H9 (cell line): ENCODE data around the gene TTC7B. TPM values are rescaled to one million over a fixed set of nuclear protein-coding genes. Genes with fewer than 3 reads are reported as not detected.
A peak's percentile ranks its signal among the peaks of the same experiment; 100 is the strongest.

Experiments used
- DNase-seq: peaks from one replicate; pipeline ENCODE4 v3.0.0-alpha.2; 2017
- H2AFZ ChIP-seq: one replicate; pipeline ENCODE4 v1.6.1; 2013; ENCODE audit warnings: mild to moderate bottlenecking, low read length, control low read depth, moderate library complexity
- H2AK5ac ChIP-seq: 2 replicates; pipeline ENCODE4 v1.6.1; 2013; ENCODE audit warnings: low read length, control low read depth, mixed read lengths; ENCODE audit not compliant: insufficient read length
- H2BK120ac ChIP-seq: one replicate; pipeline ENCODE4 v1.6.1; 2013; ENCODE audit warnings: low read depth, mild to moderate bottlenecking, low read length, control low read depth, inconsistent platforms; ENCODE audit not compliant: poor library complexity, severe bottlenecking
- H2BK12ac ChIP-seq: 2 replicates; pipeline ENCODE4 v1.6.1; 2013; ENCODE audit warnings: low read length, control low read depth, mixed read lengths, low read depth; ENCODE audit not compliant: insufficient read length
- H2BK15ac ChIP-seq: 2 replicates; pipeline ENCODE4 v1.6.1; 2013; ENCODE audit warnings: low read depth, low read length, control low read depth
- H2BK20ac ChIP-seq: one replicate; pipeline ENCODE4 v1.6.1; 2013; ENCODE audit warnings: low read depth, mild to moderate bottlenecking, low read length, control low read depth, inconsistent platforms; ENCODE audit not compliant: poor library complexity, severe bottlenecking
- H2BK5ac ChIP-seq: 2 replicates; pipeline ENCODE4 v1.6.1; 2013; ENCODE audit warnings: low read length, control low read depth, mixed read lengths; ENCODE audit not compliant: insufficient read length
- H3K14ac ChIP-seq: 2 replicates; pipeline ENCODE4 v1.6.1; 2013; ENCODE audit warnings: low read length, control low read depth; ENCODE audit not compliant: insufficient read depth
- H3K18ac ChIP-seq: 2 replicates; pipeline ENCODE4 v1.6.1; 2013; ENCODE audit warnings: low read depth, mild to moderate bottlenecking, mixed read lengths, low read length, control low read depth; ENCODE audit not compliant: insufficient read length
- H3K23ac ChIP-seq: 2 replicates; pipeline ENCODE4 v1.6.1; 2013; ENCODE audit warnings: low read length, control low read depth, mixed read lengths, low read depth; ENCODE audit not compliant: insufficient read length
- H3K23me2 ChIP-seq: 2 replicates; pipeline ENCODE4 v1.6.1; 2013; ENCODE audit warnings: low read depth, mild to moderate bottlenecking, mixed read lengths, low read length, control low read depth; ENCODE audit not compliant: insufficient read length, poor library complexity, severe bottlenecking
- H3K27ac ChIP-seq: 2 replicates; pipeline ENCODE4 v1.5.1; 2013; ENCODE audit warnings: low read length, control low read depth, mixed read lengths, low read depth; ENCODE audit not compliant: insufficient read length
- H3K27me3 ChIP-seq: 2 replicates; pipeline ENCODE4 v1.6.1; 2013; ENCODE audit warnings: low read length, control low read depth, inconsistent platforms; ENCODE audit not compliant: insufficient read depth
- H3K4ac ChIP-seq: 2 replicates; pipeline ENCODE4 v1.6.1; 2013; ENCODE audit warnings: low read depth, mild to moderate bottlenecking, control low read depth, inconsistent platforms, low read length, moderate library complexity
- H3K4me1 ChIP-seq: 2 replicates; pipeline ENCODE4 v1.6.1; 2013; ENCODE audit warnings: low read length, control low read depth, inconsistent platforms; ENCODE audit not compliant: insufficient read depth
- H3K4me2 ChIP-seq: 2 replicates; pipeline ENCODE4 v1.6.1; 2013; ENCODE audit warnings: low read length, control low read depth, mixed read lengths; ENCODE audit not compliant: insufficient read length, insufficient read depth
- H3K56ac ChIP-seq: 2 replicates; pipeline ENCODE4 v1.6.1; 2013; ENCODE audit warnings: low read depth, mild to moderate bottlenecking, mixed read lengths, low read length, control low read depth; ENCODE audit not compliant: insufficient read length
- H3K79me1 ChIP-seq: 2 replicates; pipeline ENCODE4 v1.6.1; 2013; ENCODE audit warnings: low read depth, mild to moderate bottlenecking, moderate library complexity, low read length, control low read depth, inconsistent platforms; ENCODE audit not compliant: insufficient read depth, poor library complexity, severe bottlenecking
- H3K79me2 ChIP-seq: 2 replicates; pipeline ENCODE4 v1.6.1; 2013; ENCODE audit warnings: low read length, control low read depth, inconsistent platforms; ENCODE audit not compliant: insufficient read depth
- H3K9ac ChIP-seq: 2 replicates; pipeline ENCODE4 v1.6.1; 2013; ENCODE audit warnings: low read length, control low read depth, mixed read lengths; ENCODE audit not compliant: insufficient read length; ENCODE audit errors: extremely low read depth
- H3K9me3 ChIP-seq: one replicate; pipeline ENCODE4 v1.6.1; 2013; ENCODE audit warnings: low read depth, low read length, inconsistent platforms; ENCODE audit not compliant: control insufficient read depth
- H3T11ph ChIP-seq: one replicate; pipeline ENCODE4 v1.6.1; 2013; ENCODE audit warnings: mild to moderate bottlenecking, low read length, control low read depth, inconsistent platforms
- H4K20me1 ChIP-seq: one replicate; pipeline ENCODE4 v1.6.1; 2013; ENCODE audit not compliant: control insufficient read depth, insufficient read length, insufficient read depth
- H4K5ac ChIP-seq: 2 replicates; pipeline ENCODE4 v1.6.1; 2013; ENCODE audit warnings: low read depth, mild to moderate bottlenecking, mixed read lengths, low read length, control low read depth; ENCODE audit not compliant: insufficient read length
- H4K8ac ChIP-seq: replicated peaks from 2 replicates; pipeline ENCODE4 v1.6.1; 2013; ENCODE audit warnings: low read length, control low read depth, mixed read lengths, low read depth; ENCODE audit not compliant: insufficient read length
- H4K91ac ChIP-seq: 2 replicates; pipeline ENCODE4 v1.6.1; 2013; ENCODE audit warnings: low read depth, mild to moderate bottlenecking, moderate library complexity, mixed read lengths, low read length, control low read depth; ENCODE audit not compliant: insufficient read length
- H3K27ac Mint-ChIP-seq, 3 experiments: 2 replicates in 2 of 3; 3 replicates in 1 of 3; pipeline ENCODE4 v1.8.0; 2020 to 2021; ENCODE audit warnings: mixed read lengths in 3 of 3, mild to moderate bottlenecking in 1 of 3, moderate library complexity in 1 of 3
- H3K27me3 Mint-ChIP-seq: 2 replicates; pipeline ENCODE4 v1.8.0; 2021; ENCODE audit warnings: low read depth, mild to moderate bottlenecking, moderate library complexity, mixed read lengths
- H3K36me3 Mint-ChIP-seq, 3 experiments: 2 replicates in 2 of 3; 3 replicates in 1 of 3; pipeline ENCODE4 v1.8.0; 2020 to 2021; ENCODE audit warnings: low read depth in 3 of 3, mixed read lengths in 3 of 3; ENCODE audit not compliant: insufficient read depth in 1 of 3
- H3K4me1 Mint-ChIP-seq, 2 experiments: 2 replicates each; pipeline ENCODE4 v1.8.0; 2020; ENCODE audit warnings: mixed read lengths in 2 of 2
- H3K4me3 Mint-ChIP-seq, 2 experiments: 2 replicates in 1 of 2; 3 replicates in 1 of 2; pipeline ENCODE4 v1.8.0; 2020 to 2021; ENCODE audit warnings: mild to moderate bottlenecking in 2 of 2, mixed read lengths in 2 of 2, moderate library complexity in 1 of 2
- H3K9me3 Mint-ChIP-seq, 2 experiments: 2 replicates in 1 of 2; 3 replicates in 1 of 2; pipeline ENCODE4 v1.8.0; 2020; ENCODE audit warnings: mild to moderate bottlenecking in 2 of 2, mixed read lengths in 2 of 2, moderate library complexity in 1 of 2
- CTCF ChIP-seq: fragments of 200-600 bp; sonication (generic); conservative IDR thresholded peaks from 3 replicates; pipeline ENCODE4 v1.8.0; 2021; ENCODE audit warnings: antibody characterized with exemption, mild to moderate bottlenecking
- WGBS: extraction: QIAGEN DNeasy Blood & Tissue Kit; methylation state at CpG from one replicate; pipeline ENCODE4 v1.1.7; 2013; ENCODE audit warnings: missing lambda C conversion rate, low lambda C conversion rate, mixed read lengths; ENCODE audit not compliant: insufficient read length; ENCODE audit errors: extremely low coverage; 5-methylcytosine and 5-hydroxymethylcytosine counted together
- total RNA-seq: library from RNA; stranded (reverse); gene quantifications from 2 replicates; pipeline ENCODE4 v1.2.1, GENCODE V29; 2021

The TTC7B gene
- total RNA-seq, 1 experiment from 2014 or later: 33.7 TPM

GRCh38 chr14:90641168-90641567 is 175.1 kb downstream of the TTC7B start:
- Histone ChIP-seq H3K79me1 (no peaks in the 10 kb centered on the region), H2BK120ac (no peak overlapping the region), H3K9ac (no peak overlapping the region), H3T11ph (no peak overlapping the region), H4K5ac (no peak overlapping the region), H2AFZ (no peak overlapping the region), H3K4me1 (peaks cover 24% of the 10 kb centered on the region), H3K27ac (peak overlapping the region; percentile 90), H2BK20ac (peak overlapping the region; percentile 65), H3K9me3 (no peaks in the 10 kb centered on the region), H3K56ac (no peak overlapping the region), H4K8ac (no peak overlapping the region), H3K79me2 (no peaks in the 10 kb centered on the region), H2AK5ac (no peak overlapping the region), H2BK12ac (peak overlapping the region; percentile 3), H2BK5ac (no peak overlapping the region), H3K4ac (no peak overlapping the region), H4K91ac (peak overlapping the region; percentile 77), H3K23me2 (peaks cover 3% of the 10 kb centered on the region), H2BK15ac (no peak overlapping the region), H3K27me3 (no peaks in the 10 kb centered on the region), H3K4me2 (peak overlapping the region; percentile 52), H4K20me1 (no peaks in the 10 kb centered on the region), H3K18ac (peak overlapping the region; percentile 13), H3K14ac (no peak overlapping the region), H3K23ac (no peak overlapping the region)
- peaks cover 60 to 62% of the 10 kb centered on the region in 2 experiments for H3K4me1 Mint-ChIP-seq
- no peak for DNase-seq
- H3K9me3 Mint-ChIP-seq: no peaks in the 10 kb centered on the region; a peak in 1 of 5 replicates
- H3K27ac Mint-ChIP-seq: peak overlapping the region; percentile 89 to 98 (median 98)
- H3K4me3 Mint-ChIP-seq: no peak overlapping the region; a peak in 1 of 5 replicates
- TF ChIP-seq CTCF: no peak
- no peaks in the 10 kb centered on the region for H3K27me3 Mint-ChIP-seq
- no CpG with 5 or more reads among the region's 3 CpGs for WGBS
- H3K36me3 Mint-ChIP-seq: peaks cover 0 to 9% (median 0%) of the 10 kb centered on the region in 3 experiments; a peak in 2 of 7 replicates
